ENCODE measurements around the gene TFG. TPM values are rescaled to one million over a fixed set of nuclear protein-coding genes. Genes with fewer than 3 reads are reported as not detected.

Gene TFG
- total RNA-seq, 1 donor from 2014 or later, result 91.3 TPM

DNA sequence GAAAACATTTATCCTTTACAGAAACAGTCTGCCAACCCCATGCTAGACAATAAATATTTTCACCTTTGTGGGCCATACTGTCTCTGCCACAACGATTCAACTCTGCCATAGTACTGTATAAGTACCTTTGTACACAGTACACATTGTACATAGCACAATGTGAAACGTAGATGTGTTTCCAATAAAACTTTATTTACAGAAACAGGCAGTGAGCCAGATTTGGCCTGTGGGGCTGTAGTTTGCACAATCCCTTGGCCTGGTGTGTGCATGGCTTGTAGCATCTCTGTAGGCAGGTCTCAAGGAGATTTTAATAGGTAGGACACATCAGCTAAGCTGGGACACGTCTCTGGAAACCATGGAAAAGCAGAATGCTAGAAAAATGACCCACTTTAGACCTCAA lies 74.3 kb downstream of the TFG start:
- DNase-seq (ENCODE audit: low read depth, low spot score), result no peak
- Mint-ChIP-seq H3K4me1 (no peaks in the 10 kb centered on the region), H3K36me3 (ENCODE audit: low read depth) (no peaks in the 10 kb centered on the region), H3K27me3 (ENCODE audit: low read depth) (no peaks in the 10 kb centered on the region), H3K9me3 (peaks cover 7% of the 10 kb centered on the region), H3K27ac (ENCODE audit: unreplicated experiment) (no peak overlapping the region), H3K4me3 (no peak overlapping the region)
- TF ChIP-seq, protein P1, sequence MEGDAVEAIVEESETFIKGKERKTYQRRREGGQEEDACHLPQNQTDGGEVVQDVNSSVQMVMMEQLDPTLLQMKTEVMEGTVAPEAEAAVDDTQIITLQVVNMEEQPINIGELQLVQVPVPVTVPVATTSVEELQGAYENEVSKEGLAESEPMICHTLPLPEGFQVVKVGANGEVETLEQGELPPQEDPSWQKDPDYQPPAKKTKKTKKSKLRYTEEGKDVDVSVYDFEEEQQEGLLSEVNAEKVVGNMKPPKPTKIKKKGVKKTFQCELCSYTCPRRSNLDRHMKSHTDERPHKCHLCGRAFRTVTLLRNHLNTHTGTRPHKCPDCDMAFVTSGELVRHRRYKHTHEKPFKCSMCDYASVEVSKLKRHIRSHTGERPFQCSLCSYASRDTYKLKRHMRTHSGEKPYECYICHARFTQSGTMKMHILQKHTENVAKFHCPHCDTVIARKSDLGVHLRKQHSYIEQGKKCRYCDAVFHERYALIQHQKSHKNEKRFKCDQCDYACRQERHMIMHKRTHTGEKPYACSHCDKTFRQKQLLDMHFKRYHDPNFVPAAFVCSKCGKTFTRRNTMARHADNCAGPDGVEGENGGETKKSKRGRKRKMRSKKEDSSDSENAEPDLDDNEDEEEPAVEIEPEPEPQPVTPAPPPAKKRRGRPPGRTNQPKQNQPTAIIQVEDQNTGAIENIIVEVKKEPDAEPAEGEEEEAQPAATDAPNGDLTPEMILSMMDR (conservative IDR thresholded peaks at IDR 0.05), result no peak

DNA sequence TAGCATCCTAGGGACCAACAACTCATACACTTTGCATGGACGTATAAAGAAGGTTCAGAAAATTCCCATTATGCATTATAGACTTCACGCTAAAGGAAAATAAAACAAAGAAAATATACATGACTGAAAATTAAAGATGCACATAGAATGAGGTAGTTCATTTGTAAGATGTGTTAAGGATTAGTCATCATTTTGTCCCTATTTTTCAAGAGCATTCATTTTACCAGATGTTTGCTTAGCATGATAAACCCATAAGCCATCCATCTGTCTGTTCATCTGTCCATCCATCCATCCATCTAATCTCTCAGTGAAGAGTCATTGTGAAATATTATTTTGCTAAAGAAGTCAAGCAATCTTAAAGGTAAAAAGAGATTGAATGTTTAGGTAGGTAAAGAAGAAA lies 80.3 kb downstream of the TFG start:
- Mint-ChIP-seq H3K36me3 (ENCODE audit: low read depth) (no peaks in the 10 kb centered on the region), H3K27me3 (ENCODE audit: low read depth) (no peaks in the 10 kb centered on the region), H3K4me3 (no peak overlapping the region), H3K9me3 (peaks cover 4% of the 10 kb centered on the region), H3K4me1 (no peaks in the 10 kb centered on the region), H3K27ac (ENCODE audit: unreplicated experiment) (no peak overlapping the region)
- DNase-seq (ENCODE audit: low read depth, low spot score), result no peak
- TF ChIP-seq, protein P1 (conservative IDR thresholded peaks at IDR 0.05), result no peak

DNA sequence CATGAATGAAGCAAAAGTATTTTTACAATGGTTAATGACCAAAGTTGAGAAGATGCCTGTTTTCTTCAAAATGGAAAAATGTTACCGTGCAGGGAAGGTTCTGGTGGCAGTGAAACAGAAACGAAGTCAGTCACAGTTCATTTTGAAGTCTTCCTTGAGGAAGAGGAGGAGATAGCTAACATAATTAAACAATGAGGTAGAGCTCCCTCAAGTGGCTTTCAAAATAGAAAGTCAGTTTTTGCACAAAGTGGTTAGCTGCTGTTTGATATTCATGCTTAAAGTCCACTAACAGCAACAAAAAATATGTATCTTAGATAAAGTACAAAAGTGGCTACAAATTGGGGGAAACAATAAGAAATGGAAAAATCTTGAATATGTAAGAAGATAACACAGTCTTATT lies 87.3 kb downstream of the TFG start:
- Mint-ChIP-seq H3K27me3 (ENCODE audit: low read depth) (no peaks in the 10 kb centered on the region), H3K4me1 (no peaks in the 10 kb centered on the region), H3K4me3 (no peak overlapping the region), H3K9me3 (no peaks in the 10 kb centered on the region), H3K36me3 (ENCODE audit: low read depth) (no peaks in the 10 kb centered on the region), H3K27ac (ENCODE audit: unreplicated experiment) (no peak overlapping the region)
- TF ChIP-seq, protein P1 (conservative IDR thresholded peaks at IDR 0.05), result no peak
- DNase-seq (ENCODE audit: low read depth, low spot score), result no peak

DNA sequence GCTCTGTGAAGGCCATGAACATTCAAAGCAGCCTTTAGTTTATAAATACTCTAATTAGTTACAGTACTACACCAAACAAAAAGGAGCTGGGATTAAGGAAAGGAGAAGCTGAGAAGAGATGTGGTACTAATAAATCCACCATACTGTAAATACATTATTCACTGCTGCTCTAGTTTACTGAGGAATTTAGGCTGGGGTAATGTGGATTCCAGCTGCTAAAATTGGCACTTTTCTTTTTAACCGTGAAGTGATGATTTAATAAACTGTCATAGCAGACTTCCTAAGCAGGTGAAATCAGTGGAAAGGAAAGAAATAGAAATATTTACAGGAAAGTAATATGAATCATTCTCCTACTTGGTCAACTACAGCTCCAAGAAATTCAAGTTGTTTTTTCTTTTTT lies 88.7 kb downstream of the TFG start:
- DNase-seq (ENCODE audit: low read depth, low spot score), result no peak
- Mint-ChIP-seq H3K27ac (ENCODE audit: unreplicated experiment) (no peak overlapping the region), H3K4me1 (no peaks in the 10 kb centered on the region), H3K27me3 (ENCODE audit: low read depth) (no peaks in the 10 kb centered on the region), H3K36me3 (ENCODE audit: low read depth) (no peaks in the 10 kb centered on the region), H3K9me3 (no peaks in the 10 kb centered on the region), H3K4me3 (no peak overlapping the region)
- TF ChIP-seq, protein P1 (conservative IDR thresholded peaks at IDR 0.05), result no peak

Other genes starting within 250 kb of the TFG start
- 18.2 and 18.7 TPM in 2 replicates for gene TMEM45A, start 216.9 kb upstream of the TFG start, total RNA-seq
- not detected in 2 replicates for gene ADGRG7, start 99.9 kb upstream of the TFG start, total RNA-seq

All from neural crest cell (in vitro differentiated cells).